GM21367 (cell line): ENCODE data around the gene PEX1.
"Not testable (repeated sequence)": the region's sequence is repeated elsewhere in the genome, so short reads cannot be mapped to it uniquely, and the experiment has no call there.

Experiments used
- ATAC-seq: cut with Tn5 transposase; IDR thresholded peaks from one replicate; pipeline ENCODE4 v1.9.1; 2021; ENCODE audit not compliant: unreplicated experiment

PEX1 gene

DNA sequence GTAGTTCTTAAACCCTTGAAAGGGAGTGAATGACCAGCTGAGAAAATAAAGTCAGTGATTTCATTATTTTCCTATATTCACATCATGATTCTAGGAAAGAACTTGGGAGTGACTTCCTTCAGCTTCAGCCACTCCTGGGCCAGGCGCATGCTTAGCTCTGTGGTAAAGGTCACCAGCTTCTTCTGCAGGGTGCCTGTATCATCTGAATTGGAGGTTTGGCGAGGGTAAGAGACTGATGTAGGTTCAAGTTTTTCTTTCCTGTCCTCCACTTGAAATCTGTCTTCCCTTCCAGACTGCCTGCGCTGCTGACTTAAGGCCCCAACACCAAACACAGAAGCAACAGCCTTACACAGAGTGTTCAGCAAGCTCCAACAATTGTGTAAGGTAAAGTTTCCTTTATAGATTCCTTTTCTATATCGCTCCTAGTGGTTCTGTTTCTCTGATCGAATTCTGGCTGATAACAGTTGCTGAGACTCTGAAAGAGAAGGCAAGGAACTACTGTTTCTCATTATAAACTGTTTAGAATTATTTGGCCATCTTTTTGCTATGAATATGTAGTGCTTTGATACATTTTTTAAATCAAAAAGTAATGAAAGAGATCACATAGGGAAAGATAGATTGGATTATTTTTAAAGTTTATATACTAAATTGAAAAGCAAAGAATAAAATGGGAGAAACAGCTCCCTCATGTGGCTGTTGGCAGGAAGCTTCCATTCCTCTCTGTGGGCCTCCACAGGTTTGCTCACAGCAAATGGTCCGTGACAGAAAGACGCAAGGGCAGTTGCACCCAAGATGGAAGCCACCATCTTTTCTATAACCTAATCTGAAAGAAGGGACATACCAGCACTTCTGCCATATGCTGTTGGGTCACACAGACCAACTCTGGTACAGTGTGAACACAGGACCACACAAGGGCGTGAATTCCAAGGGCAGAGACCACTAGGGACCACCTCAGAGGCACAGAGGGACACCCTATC, 67.0 kb downstream of the PEX1 start:
- ATAC-seq: peak; percentile 89

GRCh38 chr7:92460510-92460909, 67.8 kb downstream of the PEX1 start:
- no peak for ATAC-seq

DNA sequence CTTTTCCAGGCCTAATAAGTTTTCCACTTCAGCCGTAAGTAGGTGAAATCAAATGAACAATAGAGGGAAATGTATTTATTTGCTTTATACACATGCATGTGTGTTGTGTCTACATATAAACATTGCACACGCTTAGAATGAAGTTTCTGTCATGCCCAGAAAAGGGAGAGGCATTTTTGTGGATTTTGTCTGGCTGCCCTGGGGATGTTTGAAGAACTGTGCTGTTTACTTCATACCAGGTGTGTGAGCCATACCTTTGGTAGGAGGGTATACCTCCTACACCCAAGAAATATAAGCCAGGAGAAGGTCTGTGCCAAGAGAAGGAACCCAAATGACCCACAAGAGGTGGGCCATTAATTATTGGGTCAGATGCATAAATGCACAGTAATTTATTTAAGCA, 68.2 kb downstream of the PEX1 start:
- no peak for ATAC-seq

DNA sequence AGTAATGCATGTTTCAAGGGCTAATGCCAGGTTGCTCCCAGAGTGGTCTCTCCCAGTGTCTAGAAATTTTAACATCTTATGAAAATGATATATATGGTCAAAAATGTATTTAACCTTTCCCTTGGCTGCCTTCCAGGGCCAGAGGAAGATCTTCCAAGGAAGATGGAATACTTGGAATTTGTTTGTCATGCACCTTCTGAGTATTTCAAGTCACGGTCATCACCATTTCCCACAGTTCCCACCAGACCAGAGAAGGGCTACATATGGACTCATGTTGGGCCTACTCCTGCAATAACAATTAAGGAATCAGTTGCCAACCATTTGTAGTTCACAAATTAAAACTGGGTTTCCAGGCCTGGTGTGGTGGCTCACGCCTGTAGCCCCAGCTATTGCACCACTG, 72.1 kb downstream of the PEX1 start:
- no peak for ATAC-seq

DNA sequence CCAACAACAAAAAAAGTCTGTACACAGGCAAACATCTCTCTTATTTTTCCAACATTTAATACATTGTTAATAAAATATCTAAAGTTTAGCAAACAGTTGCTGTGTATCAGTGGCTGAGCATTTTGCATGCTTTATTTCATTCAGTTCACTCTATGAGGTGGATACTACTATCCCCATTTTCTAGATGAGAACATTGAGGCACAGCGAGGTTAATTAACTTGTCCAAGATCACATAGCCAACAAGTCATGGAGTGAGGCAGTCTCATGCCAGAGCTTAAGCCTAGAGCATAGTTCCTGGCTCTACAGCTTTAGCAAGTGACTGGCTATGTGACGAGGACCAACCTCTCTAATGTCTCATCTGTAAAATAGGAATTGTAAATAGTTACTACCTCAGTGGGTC, 76.7 kb downstream of the PEX1 start:
- ATAC-seq: no peak

- ATAC-seq: peak; percentile 32
These were observed 80.0 kb downstream of the PEX1 start for GRCh38 chr7:92448205-92448747.

DNA sequence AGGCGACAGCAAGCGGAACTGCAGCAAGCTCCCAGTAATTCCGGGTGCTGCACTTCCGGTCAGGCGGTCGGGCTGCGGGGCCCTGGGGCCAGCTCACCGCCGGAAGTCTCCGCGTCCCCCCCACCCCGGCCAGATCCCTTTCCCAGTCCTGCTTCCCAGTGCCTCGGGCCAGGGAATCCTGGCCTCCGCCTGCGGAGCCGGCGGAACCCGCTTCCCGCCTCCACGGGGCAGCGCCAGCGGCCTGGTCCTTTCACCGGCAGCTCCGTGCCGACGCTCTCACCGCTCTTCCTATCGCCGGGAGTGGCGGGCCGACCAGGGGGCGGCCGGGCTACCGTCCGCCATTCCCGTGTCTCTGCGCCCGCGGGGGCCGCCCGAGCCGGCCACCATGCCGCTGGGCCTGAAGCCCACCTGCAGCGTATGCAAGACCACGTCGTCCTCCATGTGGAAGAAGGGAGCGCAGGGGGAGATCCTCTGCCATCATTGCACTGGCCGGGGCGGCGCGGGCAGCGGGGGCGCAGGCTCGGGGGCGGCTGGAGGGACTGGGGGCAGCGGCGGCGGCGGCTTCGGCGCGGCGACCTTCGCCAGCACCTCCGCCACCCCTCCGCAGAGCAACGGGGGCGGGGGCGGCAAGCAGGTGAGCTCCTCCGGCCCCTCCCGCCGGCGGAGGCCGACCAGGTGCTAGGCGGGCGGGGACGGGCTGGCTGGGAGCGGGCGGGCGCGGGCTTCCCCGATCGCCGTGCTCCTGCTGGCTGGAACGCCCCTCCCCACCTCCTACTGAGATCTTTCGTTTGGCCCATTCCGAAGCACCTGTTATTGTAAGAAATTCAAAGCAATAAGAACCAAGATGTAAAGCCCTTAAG, 80.7 kb downstream of the PEX1 start, which contains the start of gene GATAD1:
TSS of gene GATAD1 (plus strand) at position 138 of the 860 bp plus-strand sequence. CDS start at position 386, 248 bp downstream.
- ATAC-seq: peak; percentile 90

DNA sequence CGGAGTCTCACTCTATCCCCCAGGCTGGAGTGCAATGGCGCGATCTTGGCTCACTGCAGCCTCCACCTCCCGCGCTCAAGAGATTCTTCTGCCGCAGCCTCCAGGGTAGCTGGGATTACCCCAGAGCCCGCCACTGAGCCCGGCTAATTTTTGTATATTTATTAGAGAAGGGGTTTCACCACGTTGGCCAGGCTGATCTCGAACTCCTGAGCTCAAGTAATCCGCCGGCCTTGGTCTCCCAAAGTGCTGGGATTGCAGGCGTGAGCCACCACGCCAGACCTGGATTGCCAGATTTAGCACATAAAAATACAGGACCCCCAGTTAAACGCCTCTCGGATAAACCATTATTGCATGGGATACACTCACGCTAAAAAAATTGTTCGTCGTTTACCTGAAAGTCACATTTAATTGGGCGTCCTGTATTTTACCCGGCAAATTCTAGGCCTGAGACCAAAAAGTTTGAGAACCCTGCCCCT, 81.4 kb downstream of the PEX1 start:
- no peak for ATAC-seq

GRCh38 chr7:92442720-92443119, 85.6 kb downstream of the PEX1 start:
- ATAC-seq: not testable (repeated sequence)

- ATAC-seq: no peak
These were observed 90.3 kb downstream of the PEX1 start for GRCh38 chr7:92437956-92438491.
